GM21381 (cell line): ENCODE measurements around the gene SYNDIG1.

Source experiments
- ATAC-seq: cut with Tn5 transposase; IDR thresholded peaks from one replicate; pipeline ENCODE4 v1.9.1; 2021; ENCODE audit warnings: mild to moderate bottlenecking, moderate library complexity; ENCODE audit not compliant: unreplicated experiment

The SYNDIG1 gene

DNA sequence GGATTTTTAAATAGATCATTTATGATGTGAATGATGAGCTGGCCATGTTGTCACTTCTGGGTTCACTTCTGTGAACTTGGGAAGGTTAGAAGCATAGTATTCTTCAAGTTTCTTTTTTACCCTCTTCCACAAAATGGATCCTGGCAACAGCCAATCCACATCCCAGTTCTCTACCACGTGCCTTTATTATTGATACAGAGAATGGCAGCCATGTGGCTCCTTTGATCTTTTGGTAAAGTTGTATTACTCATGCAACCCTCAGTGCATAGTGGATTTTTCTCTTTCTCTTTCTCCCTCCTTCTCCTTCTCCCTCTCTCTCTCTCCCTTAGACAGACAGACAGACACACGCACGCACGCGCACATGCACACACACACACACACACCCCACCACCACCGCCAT lies 50.0 kb downstream of the SYNDIG1 start:
- ATAC-seq, result no peak

DNA sequence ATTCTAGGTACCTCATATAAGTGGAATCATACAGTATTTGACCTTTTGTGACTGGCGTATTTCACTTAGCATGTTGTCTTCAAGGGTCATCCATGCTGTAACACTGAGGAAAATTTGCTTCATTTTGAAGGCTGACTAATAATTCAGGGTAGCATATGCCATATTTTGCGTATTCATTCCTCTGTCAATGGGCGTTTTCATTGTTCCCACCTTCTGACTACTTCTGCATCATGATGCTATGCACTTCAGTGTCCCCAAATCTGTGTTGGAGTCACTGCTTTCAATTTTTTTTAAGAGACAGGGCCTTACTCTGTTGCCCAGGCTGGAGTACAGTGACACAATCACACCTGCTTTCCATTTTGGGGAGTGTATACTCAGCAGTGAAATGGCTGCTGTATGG lies 51.6 kb downstream of the SYNDIG1 start:
- no peak for ATAC-seq

DNA sequence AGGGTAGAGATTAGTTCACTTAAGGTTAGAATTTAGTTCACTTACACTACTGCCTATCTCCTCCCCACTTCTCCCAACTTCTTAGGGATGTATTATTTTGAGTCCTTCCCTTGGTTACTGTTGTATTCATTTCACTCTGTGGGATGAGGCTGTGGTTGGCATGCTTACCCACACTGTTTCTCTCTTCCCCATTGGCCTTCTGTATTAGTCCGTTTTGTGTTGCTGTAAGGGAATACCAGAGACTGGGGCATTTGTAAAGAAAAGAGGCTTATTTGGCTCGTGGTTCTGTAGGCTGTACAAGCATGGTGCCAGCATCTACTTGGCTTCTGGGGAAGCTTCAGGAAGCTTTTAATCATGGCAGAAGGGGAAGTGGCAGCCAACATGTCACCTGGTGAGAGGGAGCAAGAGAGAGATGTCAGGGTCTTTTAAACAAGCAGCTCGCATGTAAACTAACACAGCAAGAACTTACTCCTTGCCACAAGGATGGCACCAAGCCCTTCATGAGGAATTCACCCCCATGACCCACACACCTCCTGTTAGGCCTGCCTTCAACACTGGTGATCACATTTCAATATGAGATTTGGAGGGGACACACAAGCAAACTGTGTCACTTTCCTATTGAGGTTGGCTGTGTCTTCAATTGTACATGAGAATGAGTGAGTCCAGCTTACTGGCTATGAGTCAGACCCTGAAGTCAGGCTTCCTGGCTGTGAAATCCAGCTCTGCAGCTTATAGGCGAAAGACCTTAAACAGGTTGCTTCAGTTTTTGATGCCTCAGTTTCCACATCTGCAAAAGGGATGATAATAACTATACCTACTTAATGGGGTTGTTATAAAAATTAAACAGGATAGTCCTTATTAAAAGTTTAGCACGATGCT lies 53.3 kb downstream of the SYNDIG1 start:
- ATAC-seq, result no peak

DNA sequence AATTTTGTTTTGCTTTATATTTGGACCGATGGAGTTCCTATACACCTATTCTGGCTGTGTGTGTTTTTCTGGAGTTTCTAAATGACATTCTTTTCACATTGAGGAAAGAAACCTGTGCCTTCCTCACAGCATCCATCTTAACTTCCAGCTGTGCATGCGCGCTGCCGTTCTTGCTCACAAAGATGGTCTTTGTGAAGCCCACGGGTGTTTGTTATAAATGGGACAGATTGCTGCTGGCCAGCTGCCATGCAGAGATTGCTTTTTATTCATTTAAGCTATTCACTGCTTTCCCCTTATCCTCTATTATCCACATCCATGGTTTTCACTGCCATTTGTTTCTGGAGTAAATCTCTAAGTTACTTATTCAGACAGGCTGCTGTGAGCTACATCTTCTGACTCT lies 54.2 kb downstream of the SYNDIG1 start:
- no peak for ATAC-seq

DNA sequence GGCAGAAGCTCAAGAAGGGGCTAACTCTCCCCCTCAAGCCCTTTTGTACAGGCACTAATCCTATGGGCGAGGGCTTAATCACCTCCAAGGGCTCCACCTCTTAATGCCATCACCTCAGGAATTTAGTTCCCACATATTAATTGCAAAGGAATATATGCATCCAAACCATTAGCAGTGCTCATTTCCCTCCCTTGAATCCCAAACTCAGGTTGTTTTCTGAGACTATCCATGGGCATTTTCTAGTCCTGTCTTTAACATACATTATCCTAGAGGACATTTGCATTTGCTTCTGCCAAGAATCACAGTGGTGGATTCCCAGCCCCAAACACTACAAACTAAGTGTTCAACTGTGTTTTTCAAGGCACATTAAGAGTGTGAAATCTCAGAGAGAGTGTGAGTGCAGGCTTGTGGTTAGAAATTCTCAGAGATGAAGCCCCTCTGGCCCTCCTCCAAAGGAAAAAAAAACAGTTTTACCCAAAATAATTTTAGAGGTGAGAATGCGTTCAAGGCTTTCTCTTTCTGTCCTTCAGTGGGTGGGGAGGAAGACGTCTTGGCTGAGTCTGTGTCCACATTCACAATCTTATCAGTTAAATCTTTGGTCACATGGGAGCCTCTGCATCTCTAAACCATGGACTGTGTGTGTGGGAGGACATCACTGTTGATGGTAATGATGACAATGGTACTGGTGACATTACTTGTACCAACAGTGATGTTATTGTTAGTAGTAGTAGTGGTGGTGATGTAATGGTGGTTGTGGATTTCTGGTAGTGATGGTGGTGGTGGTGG lies 59.3 kb downstream of the SYNDIG1 start:
- ATAC-seq, result no peak

DNA sequence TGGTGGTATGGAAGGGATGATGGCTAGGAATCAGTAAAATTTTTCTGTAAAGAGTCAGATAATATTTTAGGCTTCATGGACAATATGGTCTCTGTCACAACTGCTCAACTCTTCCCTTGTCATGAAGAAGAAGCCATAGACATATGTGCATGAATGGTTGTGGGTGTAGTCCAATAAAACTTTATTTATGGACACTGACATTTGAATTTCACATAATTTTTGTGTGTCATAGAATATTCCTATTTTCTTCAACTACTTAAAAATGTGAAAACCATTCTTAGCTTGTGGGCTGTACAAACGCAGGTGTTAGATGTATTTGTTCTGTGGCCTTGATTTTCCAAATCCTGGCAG lies 59.9 kb downstream of the SYNDIG1 start:
- ATAC-seq, result no peak

DNA sequence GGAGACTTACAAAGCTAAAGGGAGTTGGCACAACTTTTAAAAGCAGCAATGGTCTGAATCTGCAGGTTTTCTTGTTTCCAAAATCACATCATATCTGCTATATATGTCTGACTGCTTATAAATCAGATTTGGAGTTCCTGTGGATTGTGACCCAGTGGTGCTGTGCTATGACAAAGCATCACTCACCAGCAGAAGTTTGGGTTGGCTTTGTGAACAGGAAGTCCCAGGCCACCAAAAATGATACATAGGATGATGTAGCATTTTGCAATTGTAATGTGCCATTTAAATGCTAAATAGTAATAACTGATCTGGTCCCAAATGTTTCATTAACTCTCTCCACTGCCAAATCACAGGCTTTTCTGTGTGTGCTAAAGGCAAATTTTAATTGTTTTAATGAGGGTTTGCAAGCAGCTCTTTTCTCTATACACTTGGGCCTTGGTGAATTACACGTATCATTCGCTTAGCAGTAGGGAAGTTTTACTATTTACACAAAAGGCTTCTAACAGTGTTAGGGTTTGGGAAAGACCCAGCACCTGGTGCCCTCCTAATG lies 60.8 kb downstream of the SYNDIG1 start:
- ATAC-seq, result no peak

DNA sequence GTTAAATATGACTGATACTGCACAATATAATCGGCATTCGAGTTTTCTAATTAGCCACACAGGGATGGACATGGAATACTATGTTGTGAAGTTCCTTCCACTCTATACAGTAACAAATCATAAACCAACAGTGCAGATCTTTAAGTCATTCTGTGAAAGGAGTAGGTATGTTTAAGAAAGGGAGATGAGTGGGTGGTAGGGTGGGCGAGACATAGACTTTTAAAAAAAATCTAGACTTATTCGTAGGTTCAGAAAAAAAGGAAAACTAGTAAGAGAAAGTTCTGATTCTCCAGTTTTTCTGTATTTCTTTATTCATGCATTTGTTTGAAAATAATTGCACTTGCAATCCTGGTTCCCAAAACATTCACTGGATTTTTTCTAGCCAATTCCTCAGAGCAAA lies 61.8 kb downstream of the SYNDIG1 start:
- ATAC-seq, result no peak

DNA sequence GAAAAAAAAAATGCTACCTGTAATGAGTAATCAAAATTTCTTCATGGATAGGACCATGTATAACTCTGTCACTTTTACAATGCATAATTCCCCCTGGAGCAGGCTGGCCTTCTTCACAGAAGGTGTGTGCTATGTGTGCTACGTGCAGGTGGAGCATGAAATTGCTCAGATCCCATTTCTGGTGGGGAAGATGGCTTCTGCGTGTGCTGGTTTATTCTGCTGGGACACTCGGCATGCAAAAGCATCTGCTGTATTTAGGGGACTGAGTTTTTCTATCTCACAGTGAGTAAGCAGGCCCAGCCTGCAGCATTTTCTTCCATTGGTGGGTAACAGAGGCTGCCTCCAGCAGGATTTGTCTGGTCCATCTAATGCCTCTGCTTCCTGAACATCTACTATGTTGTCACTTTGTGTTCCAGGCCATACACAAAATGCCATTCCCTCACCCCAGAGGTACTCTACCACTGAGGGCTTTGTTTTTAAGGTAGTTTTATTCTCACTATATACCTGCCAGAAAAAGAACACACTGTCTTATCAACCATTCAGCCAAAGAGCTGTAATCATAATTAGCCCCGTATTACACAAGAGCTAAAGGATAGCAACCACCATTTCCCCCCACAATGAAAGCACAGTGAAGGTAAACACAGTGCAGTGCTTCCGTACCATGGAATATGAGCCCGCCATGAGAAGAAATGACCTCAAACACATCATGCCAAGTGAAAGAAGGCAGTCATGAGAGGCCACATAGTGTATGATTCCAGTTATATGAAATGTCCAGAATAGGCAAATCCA lies 62.4 kb downstream of the SYNDIG1 start:
- no peak for ATAC-seq

DNA sequence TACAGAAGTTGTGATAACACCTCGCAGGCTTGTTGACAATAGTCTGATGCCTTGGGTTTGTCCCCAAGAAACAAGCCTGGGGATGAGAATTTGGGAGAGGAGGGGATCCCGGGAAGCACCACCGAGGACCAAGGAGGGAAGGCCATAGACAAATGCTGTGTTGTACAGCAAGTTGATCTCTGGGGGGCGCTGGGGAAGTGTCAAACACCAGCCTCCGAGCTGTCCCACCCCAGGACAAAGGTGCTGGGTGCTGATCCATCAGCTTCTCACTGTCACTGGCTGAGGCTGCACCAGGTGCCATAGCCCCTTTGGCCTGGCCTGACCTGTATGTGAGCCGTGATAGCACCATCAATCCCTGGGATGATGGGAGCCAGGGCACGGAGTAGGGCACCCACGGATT lies 64.0 kb downstream of the SYNDIG1 start:
- ATAC-seq, result no peak

DNA sequence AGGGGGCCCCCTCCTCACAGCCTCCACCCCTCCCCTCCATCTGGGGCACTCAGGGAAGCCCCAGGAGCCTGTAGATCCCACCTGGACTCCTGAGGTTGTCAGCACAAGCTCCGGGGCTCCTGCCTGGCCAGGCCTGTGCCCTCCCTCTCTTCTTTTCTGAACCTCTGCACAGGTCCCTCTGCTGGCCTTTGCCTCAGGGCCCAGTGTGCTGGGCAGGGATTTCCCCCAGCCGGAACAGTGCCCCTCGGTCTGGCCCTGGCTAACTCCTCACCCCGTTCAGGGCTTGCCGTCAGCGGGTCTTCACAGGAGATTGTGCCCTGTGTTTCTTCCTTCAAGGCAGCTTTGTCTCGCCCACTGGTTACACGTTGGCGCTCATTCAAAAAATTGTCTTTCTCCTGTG lies 64.9 kb downstream of the SYNDIG1 start:
- ATAC-seq, result no peak

DNA sequence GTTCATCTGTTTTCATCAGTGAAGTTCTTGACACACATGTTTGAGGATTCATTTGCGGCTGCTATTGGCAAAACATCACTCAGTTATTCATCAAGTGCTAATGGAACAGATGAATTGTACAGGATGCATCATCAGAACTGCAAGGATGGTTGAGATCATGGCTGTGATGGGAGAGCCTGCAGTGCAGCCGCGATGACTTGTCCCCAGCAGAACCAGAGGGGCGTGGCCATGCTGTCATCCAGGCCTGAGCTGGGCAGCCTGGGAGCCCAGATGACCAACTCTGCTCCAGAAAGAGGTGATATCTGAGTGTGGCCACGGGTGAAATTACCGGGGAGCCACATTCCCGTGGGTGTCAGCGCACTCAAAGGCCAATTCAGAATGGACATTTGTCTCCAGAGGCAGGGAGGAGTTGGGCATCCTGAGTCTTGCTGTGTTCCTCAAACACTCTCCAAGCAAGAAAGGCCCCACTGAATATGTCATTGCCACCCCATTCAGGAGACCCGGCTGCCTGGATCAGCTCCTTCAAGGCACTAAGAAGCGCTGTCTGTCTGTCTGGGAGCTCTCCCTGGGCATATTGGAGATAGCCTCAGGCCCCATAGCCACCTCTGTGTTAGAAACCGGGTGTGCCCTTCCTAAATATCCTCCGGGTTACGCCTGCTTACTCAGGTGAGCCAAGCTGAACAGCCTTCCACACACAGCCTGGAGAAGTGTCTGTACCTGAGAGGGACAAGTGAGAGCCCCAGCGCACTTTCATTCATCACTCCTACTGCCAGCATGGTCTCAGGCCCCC lies 66.7 kb downstream of the SYNDIG1 start:
- no peak for ATAC-seq

DNA sequence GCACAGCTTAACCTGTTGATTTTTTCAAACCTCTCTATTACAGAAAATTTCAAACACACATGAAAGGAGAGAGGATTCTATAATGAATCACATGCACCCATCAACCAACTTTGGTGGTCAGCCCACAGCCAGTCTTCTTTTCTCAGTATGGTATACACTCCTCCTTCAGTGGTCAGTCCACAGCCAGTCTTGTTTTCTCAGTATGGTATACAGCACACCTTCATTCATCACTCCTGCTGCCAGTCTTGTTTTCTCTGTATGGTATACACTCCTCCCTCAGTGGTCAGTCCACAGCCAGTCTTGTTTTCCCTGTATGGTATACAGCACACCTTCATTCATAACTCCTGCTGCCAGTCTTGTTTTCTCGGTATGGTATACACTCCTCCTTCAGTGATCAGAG lies 67.8 kb downstream of the SYNDIG1 start:
- ATAC-seq, result no peak

DNA sequence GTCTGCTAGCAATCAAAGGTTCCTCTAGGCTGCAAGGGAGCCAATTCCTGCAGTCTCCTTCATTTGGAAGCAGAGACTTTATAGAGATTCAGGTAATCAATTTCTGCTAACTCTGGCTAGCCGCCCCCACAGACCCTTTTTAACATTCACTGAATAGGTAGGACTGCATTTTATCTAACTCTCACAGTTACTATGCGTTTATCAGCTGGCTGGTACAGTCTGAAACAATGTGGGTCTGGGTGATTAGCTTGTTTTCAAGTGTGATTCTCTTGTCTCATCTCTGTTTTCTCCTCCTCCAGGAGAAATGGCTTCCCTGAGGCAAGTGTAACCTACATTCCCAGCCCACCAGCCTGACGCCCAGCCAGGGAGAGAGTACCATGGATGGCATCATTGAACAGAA lies 73.3 kb downstream of the SYNDIG1 start:
- ATAC-seq, result no peak

DNA sequence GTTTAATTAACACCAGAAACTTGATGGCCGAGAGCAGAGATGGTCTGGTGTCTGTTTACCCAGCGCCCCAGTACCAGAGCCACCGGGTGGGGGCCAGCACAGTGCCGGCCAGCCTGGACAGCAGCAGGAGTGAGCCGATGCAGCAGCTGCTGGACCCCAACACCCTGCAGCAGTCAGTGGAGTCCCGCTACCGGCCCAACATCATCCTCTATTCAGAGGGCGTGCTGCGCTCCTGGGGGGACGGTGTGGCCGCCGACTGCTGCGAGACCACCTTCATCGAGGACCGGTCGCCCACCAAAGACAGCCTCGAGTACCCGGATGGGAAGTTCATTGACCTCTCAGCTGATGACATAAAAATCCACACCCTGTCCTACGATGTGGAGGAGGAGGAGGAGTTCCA lies 73.7 kb downstream of the SYNDIG1 start:
- no peak for ATAC-seq

DNA sequence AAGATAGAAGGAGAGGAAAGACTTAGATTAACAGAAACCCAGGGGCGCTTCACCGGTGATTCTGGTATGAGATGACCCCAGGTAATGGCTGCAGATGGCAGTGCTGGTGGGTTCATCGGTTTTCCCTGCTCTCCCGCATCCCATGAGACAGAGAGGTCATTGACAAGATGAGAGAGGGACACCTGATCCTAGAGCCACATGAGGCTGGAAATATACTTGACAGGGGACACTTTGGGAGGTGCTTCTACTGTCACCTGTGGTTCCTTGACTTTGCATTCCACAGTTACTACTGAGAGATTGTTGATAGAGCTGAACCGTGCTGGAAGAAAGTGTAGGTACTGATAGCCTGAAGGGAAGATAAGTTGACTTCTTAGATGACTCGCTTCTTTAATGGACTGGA lies 74.3 kb downstream of the SYNDIG1 start:
- no peak for ATAC-seq

DNA sequence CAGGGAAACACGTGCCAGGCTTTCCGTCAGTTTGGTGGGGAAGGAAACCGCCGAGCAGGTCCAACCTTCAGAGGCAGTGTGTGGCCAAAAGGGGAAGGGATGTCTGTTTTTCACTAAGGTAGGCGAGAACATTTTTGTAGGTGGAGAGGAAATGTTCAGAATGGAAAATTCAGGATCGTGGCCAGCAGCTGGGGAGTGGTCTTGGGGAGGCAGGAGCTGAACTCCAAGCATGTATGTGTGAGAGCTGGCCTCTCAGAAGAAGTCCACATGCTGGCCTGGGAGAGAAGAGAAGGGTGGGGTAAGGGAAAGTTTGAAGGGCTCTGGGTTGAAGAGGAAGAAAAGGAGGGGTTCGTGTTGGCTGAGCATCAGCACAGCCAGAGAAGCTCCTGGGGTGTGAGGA lies 74.9 kb downstream of the SYNDIG1 start:
- no peak for ATAC-seq

DNA sequence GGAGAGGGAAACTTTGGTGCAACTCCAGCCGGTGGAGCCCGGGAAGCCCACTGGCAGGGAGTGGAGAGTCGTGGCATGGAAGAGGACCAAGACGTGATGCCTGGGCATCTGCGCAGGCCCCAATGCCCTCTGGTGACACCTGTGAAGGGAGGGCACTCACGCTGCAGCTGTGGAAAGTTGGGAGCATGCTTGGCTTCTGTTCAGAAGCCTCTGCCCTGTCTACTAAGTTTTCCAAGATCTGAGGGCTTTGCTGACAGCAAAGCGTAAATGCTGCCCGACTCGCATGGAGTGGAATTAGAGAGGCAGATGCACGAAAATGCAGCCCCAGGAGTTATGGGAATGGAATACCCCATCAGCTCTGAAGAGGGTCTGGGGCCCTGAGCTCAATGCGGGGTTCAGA lies 75.7 kb downstream of the SYNDIG1 start:
- no peak for ATAC-seq

DNA sequence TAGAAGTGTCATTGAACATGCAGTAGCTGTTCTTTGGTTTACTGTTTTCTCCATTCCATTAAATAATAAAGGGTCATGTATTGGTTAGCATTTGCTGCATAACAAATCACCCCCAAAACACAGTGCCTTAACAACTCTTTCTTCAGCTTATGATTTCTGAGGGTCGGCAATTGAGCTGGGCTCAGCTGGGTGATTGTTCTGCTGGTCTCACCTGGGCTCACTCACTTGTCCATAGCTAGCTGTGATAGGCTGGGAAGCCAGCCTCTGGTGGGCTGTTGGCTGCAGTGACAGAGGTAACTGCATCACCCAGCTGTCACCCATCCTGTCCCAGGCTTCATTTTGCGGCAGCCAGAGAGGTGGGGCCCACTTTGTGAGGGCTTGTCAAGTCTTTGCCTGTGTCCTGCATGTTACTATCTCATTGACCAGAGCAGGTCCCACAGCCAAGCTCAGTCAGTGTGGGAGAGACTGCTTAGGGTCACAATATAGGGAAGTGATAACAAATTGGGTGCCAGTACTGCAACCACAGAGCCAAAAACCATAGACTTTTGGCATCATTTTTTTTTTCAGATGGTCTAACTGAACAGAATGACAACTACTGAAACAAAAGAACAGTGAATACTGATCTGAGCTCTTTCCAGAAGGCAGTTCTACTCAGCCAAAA lies 76.9 kb downstream of the SYNDIG1 start:
- ATAC-seq, result no peak

DNA sequence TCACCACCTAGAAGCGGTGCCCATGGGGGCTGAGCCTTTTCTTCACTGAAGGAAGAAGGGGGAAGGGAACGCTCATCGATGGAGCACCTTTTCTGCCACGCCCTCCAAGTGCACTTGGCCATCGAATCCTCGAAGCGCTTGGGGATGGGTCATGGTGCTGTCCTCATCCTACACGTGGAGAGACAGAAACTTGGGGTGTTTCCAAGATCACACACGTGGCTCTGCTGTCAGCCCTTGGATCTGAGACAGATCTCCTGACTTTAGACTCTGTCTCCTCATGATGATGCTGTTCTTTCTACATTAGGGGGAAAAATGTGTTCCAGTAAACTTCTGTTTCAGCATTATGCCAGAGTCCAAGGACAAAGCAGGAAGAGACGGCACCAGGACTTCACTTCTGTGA lies 78.5 kb downstream of the SYNDIG1 start:
- no peak for ATAC-seq
